C4-2B (cell line): ENCODE results near the gene C10orf143.

Experiments
- CTCF ChIP-seq: fragments of 450-650 bp; conservative IDR thresholded peaks from 2 replicates; pipeline ENCODE4 v1.5.1; 2017; ENCODE audit warnings: mild to moderate bottlenecking
- ZFX ChIP-seq: fragments of 450-650 bp; IDR thresholded peaks from 2 replicates; pipeline ENCODE4 v1.6.1; 2017

- TF ChIP-seq CTCF (no peak), ZFX (no peak)
Measured at GRCh38 chr10:130076681-130077080, 33.9 kb downstream of the C10orf143 start.
